Measurements from ENCODE around the gene SIRT4.

GRCh38 chr12:120301962-120302815 lies at the start of gene SIRT4:
- TF ChIP-seq CTCF (IDR thresholded peaks at IDR 0.05) (peak; percentile 44 to 78 (median 61)), POLR2A (IDR thresholded peaks at IDR 0.05) (peak in 1 of 2 donors; percentile 65)

Data from adrenal gland (tissue), 5 donors.